Fibroblast of mammary gland (primary cell): ENCODE measurements around the gene SCAF11.

ENCODE experiments used
- DNase-seq: peaks from one replicate; pipeline ENCODE4 v3.0.0-alpha.2; 2010; ENCODE audit warnings: low read depth
- H3K4me3 ChIP-seq: 2 replicates; pipeline ENCODE4 v1.5.1; 2011; ENCODE audit warnings: low read depth, mild to moderate bottlenecking, low read length, moderate library complexity; ENCODE audit not compliant: control insufficient read depth
- TF ChIP-seq, protein P1 (sequence below): conservative IDR thresholded peaks from 2 replicates; pipeline ENCODE4 v1.5.1; 2011; ENCODE audit warnings: low read depth, low read length, inconsistent platforms; ENCODE audit not compliant: control insufficient read depth, insufficient read depth

Gene SCAF11

DNA sequence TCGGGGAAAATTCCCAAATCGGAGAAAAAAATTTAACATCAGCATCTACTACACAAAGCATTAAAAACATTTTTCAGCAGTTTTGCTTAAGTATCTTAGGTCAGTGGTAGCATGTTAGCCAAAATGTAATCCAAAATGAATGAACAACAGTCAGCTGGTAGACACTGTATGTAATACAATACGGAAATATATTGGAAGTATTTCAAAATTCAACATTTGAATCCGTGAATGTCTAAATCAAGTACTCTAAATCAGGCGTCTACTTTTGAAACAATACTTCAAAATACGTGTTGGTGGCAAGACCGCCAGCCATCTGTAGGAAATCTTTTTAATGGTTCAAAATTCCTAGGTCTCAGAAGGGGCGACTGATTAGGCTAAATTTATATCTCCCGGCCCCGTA is 1.1 kb downstream of the SCAF11 start:
- no peak for DNase-seq
- TF ChIP-seq, protein P1, sequence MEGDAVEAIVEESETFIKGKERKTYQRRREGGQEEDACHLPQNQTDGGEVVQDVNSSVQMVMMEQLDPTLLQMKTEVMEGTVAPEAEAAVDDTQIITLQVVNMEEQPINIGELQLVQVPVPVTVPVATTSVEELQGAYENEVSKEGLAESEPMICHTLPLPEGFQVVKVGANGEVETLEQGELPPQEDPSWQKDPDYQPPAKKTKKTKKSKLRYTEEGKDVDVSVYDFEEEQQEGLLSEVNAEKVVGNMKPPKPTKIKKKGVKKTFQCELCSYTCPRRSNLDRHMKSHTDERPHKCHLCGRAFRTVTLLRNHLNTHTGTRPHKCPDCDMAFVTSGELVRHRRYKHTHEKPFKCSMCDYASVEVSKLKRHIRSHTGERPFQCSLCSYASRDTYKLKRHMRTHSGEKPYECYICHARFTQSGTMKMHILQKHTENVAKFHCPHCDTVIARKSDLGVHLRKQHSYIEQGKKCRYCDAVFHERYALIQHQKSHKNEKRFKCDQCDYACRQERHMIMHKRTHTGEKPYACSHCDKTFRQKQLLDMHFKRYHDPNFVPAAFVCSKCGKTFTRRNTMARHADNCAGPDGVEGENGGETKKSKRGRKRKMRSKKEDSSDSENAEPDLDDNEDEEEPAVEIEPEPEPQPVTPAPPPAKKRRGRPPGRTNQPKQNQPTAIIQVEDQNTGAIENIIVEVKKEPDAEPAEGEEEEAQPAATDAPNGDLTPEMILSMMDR: no peak
- H3K4me3 ChIP-seq: peak overlapping the region; percentile 88

- peak; percentile 89 for DNase-seq
- TF ChIP-seq, protein P1: no peak
- peak overlapping the region; percentile 88 for H3K4me3 ChIP-seq
Measured at GRCh38 chr12:45988264-45988663, 2.1 kb downstream of the SCAF11 start.

DNA sequence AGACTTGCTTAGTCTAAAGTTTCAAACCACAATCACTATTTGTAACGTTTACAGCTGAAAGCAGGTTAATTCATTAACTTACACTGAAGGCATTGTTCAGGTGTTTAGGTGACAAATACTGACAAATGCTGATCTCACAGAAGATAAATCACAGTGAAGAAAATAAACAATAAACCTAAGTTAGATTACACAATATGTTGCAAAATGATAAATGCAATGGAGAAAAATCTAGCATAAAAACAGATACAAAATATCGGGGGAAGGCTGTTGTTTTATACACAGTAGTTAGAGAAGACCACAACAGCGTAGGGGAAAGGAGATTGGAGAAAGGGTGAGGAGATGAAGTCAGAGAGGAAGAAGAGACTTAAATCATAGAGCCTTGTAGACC is 3.0 kb downstream of the SCAF11 start:
- TF ChIP-seq, protein P1: no peak
- DNase-seq: no peak
- H3K4me3 ChIP-seq: no peak overlapping the region

DNA sequence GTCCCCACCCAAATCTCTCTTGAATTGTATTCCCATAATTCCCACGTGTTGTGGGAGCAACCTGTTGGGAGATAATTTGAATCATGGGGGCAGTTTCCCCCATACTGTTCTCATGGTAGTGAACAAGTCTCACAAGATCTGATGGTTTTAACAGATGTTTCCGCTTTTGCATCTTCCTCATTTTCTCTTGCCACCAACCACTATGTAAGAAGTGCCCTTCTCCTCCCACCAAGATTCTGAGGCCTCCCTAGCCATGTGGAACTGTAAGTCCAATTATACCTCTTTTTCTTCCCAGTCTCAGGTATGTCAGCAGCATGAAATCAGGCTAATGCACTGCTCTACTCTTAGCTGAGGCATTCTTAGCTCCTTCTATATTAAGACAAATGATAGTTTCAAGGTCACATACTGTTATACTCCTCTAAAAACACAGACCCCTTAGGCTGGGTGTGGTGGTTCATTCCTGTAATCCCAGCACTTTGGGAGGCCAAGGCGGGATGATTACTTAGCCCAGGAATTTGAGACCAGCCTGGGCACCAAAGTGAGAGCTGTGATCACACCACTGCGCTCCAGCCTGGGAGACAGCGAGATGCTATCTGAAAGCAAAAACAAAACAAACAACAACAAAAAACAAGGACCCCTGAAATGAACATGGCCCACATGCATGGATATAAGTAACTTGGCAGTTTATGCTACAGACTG is 3.6 kb downstream of the SCAF11 start:
- DNase-seq: no peak
- TF ChIP-seq, protein P1: no peak
- no peak overlapping the region for H3K4me3 ChIP-seq

GRCh38 chr12:45981075-45981837 is 9.1 kb downstream of the SCAF11 start:
- no peak overlapping the region for H3K4me3 ChIP-seq
- DNase-seq: peak; percentile 8
- TF ChIP-seq, protein P1: no peak

DNA sequence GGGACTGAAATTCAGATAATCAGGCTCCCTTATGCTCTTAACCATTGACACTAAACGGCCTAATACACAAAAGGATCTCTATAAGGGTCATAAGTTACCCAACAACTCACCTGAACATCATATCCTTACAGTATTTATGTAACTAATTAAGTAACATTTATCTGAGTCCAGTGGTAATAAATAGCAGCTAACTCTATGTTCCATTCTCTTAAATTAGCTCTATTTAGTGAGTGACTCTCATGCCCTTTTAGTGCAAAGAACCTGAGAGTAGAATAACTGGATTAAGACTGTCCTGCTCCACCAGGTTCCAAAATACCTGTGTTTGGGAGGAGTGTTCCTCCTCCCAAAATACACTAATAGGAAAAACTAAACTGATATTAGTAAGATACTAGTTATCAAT is 9.8 kb downstream of the SCAF11 start:
- TF ChIP-seq, protein P1: no peak
- DNase-seq: no peak
- H3K4me3 ChIP-seq: no peak overlapping the region
